ENCODE measurements around the gene GOSR1. TPM values are rescaled to one million over a fixed set of nuclear protein-coding genes. Genes with fewer than 3 reads are reported as not detected.

GOSR1 gene
- total RNA-seq, 4 donors from 2014 or later = 28.4 to 62.0 (median 44.6) TPM

DNA sequence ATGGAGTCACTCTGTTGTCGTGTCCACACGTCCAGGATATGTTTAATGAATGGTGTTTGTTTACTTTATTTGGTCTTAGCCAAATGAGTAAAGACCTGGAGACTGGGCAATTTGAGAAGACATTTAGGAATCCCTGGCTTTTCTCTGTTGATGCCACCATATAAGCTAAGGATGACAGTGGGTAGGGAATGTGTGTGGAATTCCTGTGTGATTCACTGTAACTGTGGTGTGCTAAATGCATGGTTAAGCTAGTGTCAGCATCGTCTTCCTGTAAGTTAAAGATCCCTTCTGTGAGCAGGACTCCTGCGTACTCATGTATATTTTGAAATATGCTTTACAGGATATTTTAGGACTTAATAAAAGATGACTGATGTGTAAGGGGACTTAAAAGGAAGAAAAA lies 26.4 kb downstream of the GOSR1 start:
- Histone ChIP-seq H3K36me3 (peaks cover 0 to 97% of the 10 kb centered on the region in 2 donors), H3K9me3 (no peaks in the 10 kb centered on the region), H3K4me3 (no peak overlapping the region), H3K4me1 (no peaks in the 10 kb centered on the region), H3K27me3 (no peaks in the 10 kb centered on the region), H3K27ac (no peak overlapping the region)
- 71 to 75% methylated on average over 4 of the region's 4 CpGs for WGBS, 2 donors (ENCODE audit: low coverage in 1 of 2)
- no peak for ATAC-seq
- TF ChIP-seq, protein P1, sequence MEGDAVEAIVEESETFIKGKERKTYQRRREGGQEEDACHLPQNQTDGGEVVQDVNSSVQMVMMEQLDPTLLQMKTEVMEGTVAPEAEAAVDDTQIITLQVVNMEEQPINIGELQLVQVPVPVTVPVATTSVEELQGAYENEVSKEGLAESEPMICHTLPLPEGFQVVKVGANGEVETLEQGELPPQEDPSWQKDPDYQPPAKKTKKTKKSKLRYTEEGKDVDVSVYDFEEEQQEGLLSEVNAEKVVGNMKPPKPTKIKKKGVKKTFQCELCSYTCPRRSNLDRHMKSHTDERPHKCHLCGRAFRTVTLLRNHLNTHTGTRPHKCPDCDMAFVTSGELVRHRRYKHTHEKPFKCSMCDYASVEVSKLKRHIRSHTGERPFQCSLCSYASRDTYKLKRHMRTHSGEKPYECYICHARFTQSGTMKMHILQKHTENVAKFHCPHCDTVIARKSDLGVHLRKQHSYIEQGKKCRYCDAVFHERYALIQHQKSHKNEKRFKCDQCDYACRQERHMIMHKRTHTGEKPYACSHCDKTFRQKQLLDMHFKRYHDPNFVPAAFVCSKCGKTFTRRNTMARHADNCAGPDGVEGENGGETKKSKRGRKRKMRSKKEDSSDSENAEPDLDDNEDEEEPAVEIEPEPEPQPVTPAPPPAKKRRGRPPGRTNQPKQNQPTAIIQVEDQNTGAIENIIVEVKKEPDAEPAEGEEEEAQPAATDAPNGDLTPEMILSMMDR (IDR thresholded peaks at IDR 0.05) = no peak
- TF ChIP-seq POLR2AphosphoS5 (IDR thresholded peaks at IDR 0.05) (no peak), EP300 (IDR thresholded peaks at IDR 0.05) (no peak), POLR2A (IDR thresholded peaks at IDR 0.05) (no peak)

DNA sequence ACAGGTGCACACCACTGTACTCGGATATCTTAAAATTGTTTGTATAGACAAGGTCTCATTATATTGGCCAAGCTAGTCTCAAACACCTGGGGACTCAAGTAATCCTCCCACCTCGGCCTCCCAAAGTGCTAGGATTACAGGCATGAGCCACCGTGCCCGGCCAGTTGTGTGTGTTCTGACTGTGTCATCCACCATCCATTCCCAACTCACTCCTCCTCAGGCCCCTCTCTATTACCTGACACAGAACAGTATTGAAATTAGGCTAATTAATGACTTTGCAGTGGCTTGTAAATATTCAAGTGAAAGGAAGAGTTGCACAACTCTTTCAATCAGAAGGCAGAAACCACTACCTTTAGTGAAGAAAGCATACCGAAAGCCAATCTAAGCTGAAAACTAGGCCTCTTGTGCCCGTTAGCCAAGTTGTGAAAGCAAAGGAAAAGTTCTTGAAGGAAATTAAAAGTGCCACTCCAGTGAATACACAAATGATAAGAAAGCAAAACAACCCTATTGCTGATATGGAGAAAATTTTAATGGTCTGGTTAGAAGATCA lies 28.7 kb downstream of the GOSR1 start:
- H3K4me1 ChIP-seq = no peaks in the 10 kb centered on the region
- TF ChIP-seq EP300 (IDR thresholded peaks at IDR 0.05) = no peak
- TF ChIP-seq, protein P1 (IDR thresholded peaks at IDR 0.05) = no peak
- no peak for TF ChIP-seq POLR2AphosphoS5 (IDR thresholded peaks at IDR 0.05)
- no peak for TF ChIP-seq POLR2A (IDR thresholded peaks at IDR 0.05)
- 92 to 100% methylated on average over 5 to 6 of the region's 6 CpGs for WGBS, 2 donors (ENCODE audit: low coverage in 1 of 2)
- peaks cover 0 to 74% of the 10 kb centered on the region in 2 donors for H3K36me3 ChIP-seq
- no peak overlapping the region for H3K27ac ChIP-seq
- no peak overlapping the region for H3K4me3 ChIP-seq
- H3K9me3 ChIP-seq = no peaks in the 10 kb centered on the region
- no peaks in the 10 kb centered on the region for H3K27me3 ChIP-seq
- no peak for ATAC-seq

DNA sequence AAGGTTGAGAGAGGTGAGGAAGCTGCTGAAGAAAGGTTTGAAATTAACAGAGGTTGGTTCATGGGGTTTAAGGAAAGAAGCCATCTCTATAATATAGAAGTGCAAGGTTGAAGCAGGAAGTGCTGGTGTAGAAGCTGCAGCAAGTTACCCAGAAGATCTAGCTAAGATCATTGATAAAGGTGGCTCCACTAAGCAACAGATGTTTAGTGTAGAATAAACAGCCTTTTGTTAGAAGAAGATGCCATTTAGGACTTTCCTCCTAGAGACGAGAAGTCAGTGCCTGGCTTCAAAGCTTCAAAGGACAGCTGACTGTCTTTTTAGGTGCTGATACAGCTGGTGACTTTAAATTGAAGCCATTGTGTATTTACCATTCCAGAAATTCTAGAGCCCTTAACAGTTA lies 29.3 kb downstream of the GOSR1 start:
- Histone ChIP-seq H3K27ac (no peak overlapping the region), H3K36me3 (peaks cover 0 to 71% of the 10 kb centered on the region in 2 donors), H3K4me3 (no peak overlapping the region), H3K27me3 (no peaks in the 10 kb centered on the region), H3K9me3 (no peaks in the 10 kb centered on the region), H3K4me1 (no peaks in the 10 kb centered on the region)
- WGBS, 2 donors (ENCODE audit: low coverage in 1 of 2) = 89 to 100% methylated on average over 1 of the region's 1 CpG
- no peak for ATAC-seq
- TF ChIP-seq, protein P1 (IDR thresholded peaks at IDR 0.05) = no peak
- TF ChIP-seq POLR2A (IDR thresholded peaks at IDR 0.05) (no peak), POLR2AphosphoS5 (IDR thresholded peaks at IDR 0.05) (no peak), EP300 (IDR thresholded peaks at IDR 0.05) (no peak)

DNA sequence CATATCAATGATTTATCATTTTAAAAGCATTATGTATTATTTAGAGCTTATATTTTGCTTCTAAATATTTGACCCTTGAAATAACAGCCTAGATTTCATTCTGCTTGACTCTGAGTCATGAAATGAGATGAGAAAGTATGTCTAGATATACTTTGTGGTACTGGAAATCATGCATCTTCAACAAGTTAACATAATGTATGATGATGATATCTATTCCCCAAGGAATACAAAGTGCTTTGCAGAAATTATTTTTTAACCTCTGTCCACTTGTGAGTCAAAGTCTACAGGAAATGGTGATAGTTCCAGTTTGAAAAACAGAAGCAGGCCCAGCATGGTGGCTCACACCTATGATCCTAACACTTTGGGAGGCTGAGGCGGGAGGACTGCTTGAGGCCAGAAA lies 36.1 kb downstream of the GOSR1 start:
- Histone ChIP-seq H3K36me3 (peaks cover 0 to 58% of the 10 kb centered on the region in 2 donors), H3K4me1 (no peaks in the 10 kb centered on the region), H3K4me3 (no peak overlapping the region), H3K9me3 (no peaks in the 10 kb centered on the region), H3K27ac (no peak overlapping the region), H3K27me3 (no peaks in the 10 kb centered on the region)
- TF ChIP-seq POLR2AphosphoS5 (IDR thresholded peaks at IDR 0.05) (no peak), POLR2A (IDR thresholded peaks at IDR 0.05) (no peak), EP300 (IDR thresholded peaks at IDR 0.05) (no peak)
- TF ChIP-seq, protein P1 (IDR thresholded peaks at IDR 0.05) = no peak
- 75 to 100% methylated on average over 1 of the region's 1 CpG for WGBS, 2 donors (ENCODE audit: low coverage in 1 of 2)
- no peak for ATAC-seq

DNA sequence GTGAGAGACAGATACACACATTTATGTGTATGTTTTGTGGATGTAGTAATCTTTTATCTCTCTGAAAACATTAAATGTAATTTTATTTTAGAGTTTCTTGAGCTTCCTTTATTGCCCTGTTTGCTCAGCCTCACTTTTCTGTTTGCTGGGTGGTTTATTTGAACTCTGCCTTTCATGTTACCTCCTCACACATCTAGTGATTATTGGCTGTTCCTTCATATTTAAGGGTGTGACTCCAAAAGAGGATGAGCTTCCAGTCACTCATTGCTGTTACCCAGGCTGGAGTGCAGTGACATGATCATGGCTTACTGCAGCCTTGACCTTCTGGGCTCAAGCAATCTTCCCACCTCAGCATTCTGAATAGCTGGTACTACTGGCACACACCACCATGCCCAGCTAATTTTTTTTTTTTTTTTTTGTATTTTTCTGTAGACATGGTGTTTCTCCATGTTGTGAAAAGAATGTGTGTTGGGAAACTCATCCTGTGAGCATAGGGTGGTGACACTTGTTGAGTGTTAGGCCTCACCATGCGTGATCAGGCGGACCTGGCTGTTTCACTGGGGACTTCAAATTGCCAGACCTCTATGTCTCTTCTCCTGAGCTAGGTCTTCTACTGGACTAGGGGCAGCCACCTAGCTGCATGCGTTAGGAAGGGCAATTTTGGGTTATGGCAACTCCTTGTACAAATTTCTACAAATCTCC lies 37.8 kb downstream of the GOSR1 start:
- H3K27me3 ChIP-seq = no peaks in the 10 kb centered on the region
- no peak for TF ChIP-seq POLR2A (IDR thresholded peaks at IDR 0.05)
- TF ChIP-seq EP300 (IDR thresholded peaks at IDR 0.05) = no peak
- WGBS, 2 donors (ENCODE audit: low coverage in 1 of 2) = 100% methylated on average over 3 of the region's 3 CpGs; no CpG with 5 or more reads in 1 of the 2 donors
- ATAC-seq = no peak
- no peaks in the 10 kb centered on the region for H3K9me3 ChIP-seq
- peaks cover 0 to 61% of the 10 kb centered on the region in 2 donors for H3K36me3 ChIP-seq
- no peak overlapping the region for H3K4me3 ChIP-seq
- no peak overlapping the region for H3K27ac ChIP-seq
- H3K4me1 ChIP-seq = peaks cover 0 to 13% (median 0%) of the 10 kb centered on the region in 3 donors
